ENCODE data around the gene ATR.
"Not testable (repeated sequence)": the region's sequence is repeated elsewhere in the genome, so short reads cannot be mapped to it uniquely, and the experiment has no call there.

ATR gene

GRCh38 chr3:142424754-142425153 is 153.8 kb downstream of the ATR start:
- Histone ChIP-seq H3K9ac (no peak overlapping the region), H3K27me3 (ENCODE audit: insufficient read depth, low read depth) (no peaks in the 10 kb centered on the region), H3K4me1 (ENCODE audit: low read depth, poor library complexity, severe bottlenecking) (no peaks in the 10 kb centered on the region), H4K20me1 (ENCODE audit: insufficient read depth) (no peaks in the 10 kb centered on the region), H3K4me2 (no peak overlapping the region), H3K36me3 (ENCODE audit: insufficient read depth) (no peaks in the 10 kb centered on the region), H3K79me2 (ENCODE audit: insufficient read depth, low read depth) (no peaks in the 10 kb centered on the region), H2AFZ (ENCODE audit: low read depth) (no peak overlapping the region), H3K27ac (no peak overlapping the region), H3K4me3 (IDR thresholded peaks at IDR 0.05; ENCODE audit: insufficient read depth, low read depth, low read length) (no peak overlapping the region)
- TF ChIP-seq CTCF (conservative IDR thresholded peaks at IDR 0.05; ENCODE audit: low read depth, low read length) = no peak

- no peak overlapping the region for H3K27ac ChIP-seq
- H3K4me2 ChIP-seq = no peak overlapping the region
- no peaks in the 10 kb centered on the region for H3K36me3 ChIP-seq (ENCODE audit: insufficient read depth)
Measured at GRCh38 chr3:142418926-142419592, 159.5 kb downstream of the ATR start.

GRCh38 chr3:142417302-142417701 is 161.2 kb downstream of the ATR start:
- Histone ChIP-seq H3K9ac (no peak overlapping the region), H3K36me3 (ENCODE audit: insufficient read depth) (peaks cover under 1% of the 10 kb centered on the region; the same call in 1 of the 2 replicates), H4K20me1 (ENCODE audit: insufficient read depth) (no peaks in the 10 kb centered on the region), H3K27ac (no peak overlapping the region), H3K4me3 (IDR thresholded peaks at IDR 0.05; ENCODE audit: insufficient read depth, low read depth, low read length) (no peak overlapping the region), H2AFZ (ENCODE audit: low read depth) (no peak overlapping the region), H3K79me2 (ENCODE audit: insufficient read depth, low read depth) (no peaks in the 10 kb centered on the region), H3K4me1 (ENCODE audit: low read depth, poor library complexity, severe bottlenecking) (no peaks in the 10 kb centered on the region), H3K27me3 (ENCODE audit: insufficient read depth, low read depth) (no peaks in the 10 kb centered on the region), H3K4me2 (no peak overlapping the region)
- TF ChIP-seq CTCF (conservative IDR thresholded peaks at IDR 0.05; ENCODE audit: low read depth, low read length) = no peak

More at GRCh38 chr3:142418926-142419592, 159.5 kb downstream of the ATR start:
- Histone ChIP-seq H2AFZ (ENCODE audit: low read depth) (no peak overlapping the region), H4K20me1 (ENCODE audit: insufficient read depth) (no peaks in the 10 kb centered on the region), H3K79me2 (ENCODE audit: insufficient read depth, low read depth) (no peaks in the 10 kb centered on the region), H3K9ac (no peak overlapping the region), H3K4me3 (IDR thresholded peaks at IDR 0.05; ENCODE audit: insufficient read depth, low read depth, low read length) (no peak overlapping the region), H3K27me3 (ENCODE audit: insufficient read depth, low read depth) (no peaks in the 10 kb centered on the region), H3K4me1 (ENCODE audit: low read depth, poor library complexity, severe bottlenecking) (no peaks in the 10 kb centered on the region)
- TF ChIP-seq CTCF (conservative IDR thresholded peaks at IDR 0.05; ENCODE audit: low read depth, low read length) = no peak

- H3K27me3 ChIP-seq (ENCODE audit: insufficient read depth, low read depth); H3K9ac ChIP-seq; H3K4me1 ChIP-seq (ENCODE audit: low read depth, poor library complexity, severe bottlenecking); H2AFZ ChIP-seq (ENCODE audit: low read depth); H3K4me2 ChIP-seq; H3K27ac ChIP-seq; H3K36me3 ChIP-seq (ENCODE audit: insufficient read depth); H4K20me1 ChIP-seq (ENCODE audit: insufficient read depth); H3K4me3 ChIP-seq (IDR thresholded peaks at IDR 0.05; ENCODE audit: insufficient read depth, low read depth, low read length); H3K79me2 ChIP-seq (ENCODE audit: insufficient read depth, low read depth): not testable (repeated sequence)
Measured at GRCh38 chr3:142400537-142400936, 178.0 kb downstream of the ATR start.

All from KMS-11 (cell line).